Dedifferentiated amniotic fluid mesenchymal stem cell (primary cell): Measurements from ENCODE around the gene B4GALT7.

Experiments
- DNase-seq: peaks from one replicate; pipeline ENCODE4 v3.0.0-alpha.2; 2016; ENCODE audit errors: extremely low spot score

The B4GALT7 gene

GRCh38 chr5:177593511-177593910 is 6.4 kb upstream of the B4GALT7 start:
- no peak for DNase-seq

DNA sequence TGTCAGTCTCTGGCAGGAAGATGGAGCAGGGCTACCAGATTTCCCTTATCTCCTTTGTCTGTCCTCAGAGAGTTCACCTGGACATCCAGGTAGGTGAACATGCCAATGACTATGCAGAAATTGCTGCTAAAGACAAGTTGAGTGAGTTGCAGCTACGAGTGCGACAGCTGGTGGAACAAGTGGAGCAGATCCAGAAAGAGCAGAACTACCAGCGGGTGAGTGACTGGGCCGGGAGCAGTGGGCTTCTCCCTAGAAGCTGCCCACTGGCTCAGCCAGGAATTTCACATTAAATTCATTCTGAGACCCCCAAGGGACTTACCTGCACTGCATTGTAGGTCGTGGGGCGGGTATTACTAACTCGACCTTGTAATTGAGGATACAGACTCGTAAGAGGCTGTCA is 5.9 kb upstream of the B4GALT7 start:
- DNase-seq, result no peak

DNA sequence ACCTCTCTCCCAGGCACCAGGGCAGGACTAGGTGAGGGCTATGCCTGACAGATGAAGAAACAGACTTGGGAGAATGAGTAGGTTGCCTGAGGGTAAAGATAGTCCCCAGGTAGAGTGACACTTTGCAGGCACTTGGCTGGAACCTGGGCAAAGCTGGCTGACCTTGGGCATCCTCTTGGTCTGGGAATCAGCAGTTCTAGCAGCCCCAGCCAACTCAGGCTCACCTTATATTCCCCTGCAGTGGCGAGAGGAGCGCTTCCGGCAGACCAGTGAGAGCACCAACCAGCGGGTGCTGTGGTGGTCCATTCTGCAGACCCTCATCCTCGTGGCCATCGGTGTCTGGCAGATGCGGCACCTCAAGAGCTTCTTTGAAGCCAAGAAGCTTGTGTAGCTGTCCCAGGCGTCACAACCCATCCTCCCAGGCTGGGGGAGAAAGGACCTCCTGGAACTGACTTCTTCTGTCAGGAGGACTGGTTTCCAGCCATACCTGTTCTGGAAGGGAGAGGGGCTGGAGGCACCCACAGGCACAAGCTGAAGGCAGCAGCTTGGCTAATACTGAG is 4.8 kb upstream of the B4GALT7 start:
- DNase-seq, result no peak

- no peak for DNase-seq
Observed at GRCh38 chr5:177595991-177596774, 3.7 kb upstream of the B4GALT7 start.

DNA sequence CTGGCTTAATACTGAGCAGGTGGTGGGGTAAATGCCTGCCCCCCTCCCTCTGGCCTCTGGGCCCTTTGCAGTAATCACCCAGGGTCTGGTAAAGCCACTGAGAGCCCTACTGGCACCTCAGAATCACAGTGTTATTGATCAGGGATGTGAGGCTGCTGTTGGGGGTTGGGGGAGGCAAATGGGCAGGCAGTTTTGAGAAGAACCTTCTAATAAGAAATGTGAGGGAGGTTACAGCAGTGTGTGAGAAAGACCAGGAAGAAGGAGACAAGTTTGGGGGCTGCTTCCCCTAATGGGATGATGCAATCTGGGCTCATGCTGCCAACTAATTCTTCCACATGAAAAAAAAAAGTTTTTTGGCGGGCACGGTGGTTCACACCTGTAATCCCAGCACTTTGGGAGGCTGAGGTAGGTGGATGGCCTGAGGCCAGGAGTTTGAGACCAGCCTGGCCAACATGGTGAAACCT is 3.1 kb upstream of the B4GALT7 start:
- no peak for DNase-seq

- no peak for DNase-seq
Observed at GRCh38 chr5:177598477-177598876, 1.5 kb upstream of the B4GALT7 start.

DNA sequence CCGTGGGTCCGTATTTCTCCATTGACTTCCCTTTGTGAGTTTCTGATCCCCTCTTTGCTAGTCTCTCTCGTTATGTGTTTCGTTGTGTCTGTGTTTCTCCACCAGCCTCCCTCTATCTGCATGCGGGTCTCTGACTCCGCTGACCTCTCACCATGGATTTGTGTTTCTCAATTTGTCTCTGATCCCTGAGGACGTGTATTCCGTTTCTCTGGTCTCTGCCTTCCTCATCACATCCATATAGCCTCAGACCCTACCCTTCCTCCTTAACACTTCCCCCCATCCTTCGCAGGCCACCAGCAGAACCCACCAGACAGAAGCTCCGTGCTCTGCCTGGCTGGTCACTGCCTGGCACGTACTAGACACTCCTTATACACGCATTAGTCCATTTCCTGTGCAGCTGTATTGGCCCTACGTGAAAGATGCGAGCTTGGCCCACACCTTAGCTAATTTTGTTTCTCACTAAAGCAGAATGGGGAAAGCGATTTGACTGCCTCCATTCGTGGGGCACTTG is 631 bp downstream of the B4GALT7 start:
- DNase-seq, result no peak

- no peak for DNase-seq
Observed at GRCh38 chr5:177601126-177601525, 1.2 kb downstream of the B4GALT7 start.

DNA sequence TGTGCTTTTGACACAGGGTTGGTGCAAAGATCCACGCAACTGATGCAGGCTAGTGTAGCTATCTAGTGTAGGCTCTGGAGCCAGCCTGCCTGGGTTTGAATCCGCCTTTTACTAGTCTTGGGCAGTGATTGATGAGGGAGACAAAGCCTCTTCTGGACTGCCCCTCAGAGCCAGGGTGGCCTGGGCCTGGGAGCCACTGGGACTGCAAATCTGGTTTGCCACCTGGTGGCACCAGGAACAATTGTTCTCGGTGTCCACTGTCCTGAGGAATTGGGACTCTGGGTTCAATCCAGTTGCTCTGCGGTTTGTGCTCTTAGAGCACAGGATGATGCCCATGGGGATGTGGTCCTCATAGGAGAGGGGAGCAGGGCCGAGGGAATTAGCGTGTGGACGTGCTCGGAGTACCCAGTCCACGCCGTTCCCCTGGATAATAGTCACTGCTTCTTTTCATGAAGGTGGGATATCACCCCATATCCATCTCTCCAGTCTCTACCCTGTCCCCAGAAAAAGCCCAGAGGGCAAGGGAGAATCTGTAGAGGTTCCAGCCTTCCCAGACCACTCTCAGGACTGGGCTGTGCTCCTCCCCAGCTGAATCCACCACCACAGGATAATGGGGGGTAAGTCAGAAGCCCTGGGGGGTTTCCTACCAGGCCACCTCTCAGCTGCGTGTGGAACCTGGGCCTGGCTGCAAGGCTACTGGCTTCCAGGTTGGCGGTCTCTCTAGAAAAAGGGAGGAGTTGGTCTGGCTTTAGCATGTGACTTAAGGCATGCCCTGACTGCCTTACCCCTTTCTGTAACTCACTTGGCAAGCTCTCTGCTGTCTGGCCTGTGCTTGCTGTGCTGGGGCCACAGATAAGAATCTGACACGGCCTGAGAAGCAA is 1.9 kb downstream of the B4GALT7 start:
- no peak for DNase-seq

DNA sequence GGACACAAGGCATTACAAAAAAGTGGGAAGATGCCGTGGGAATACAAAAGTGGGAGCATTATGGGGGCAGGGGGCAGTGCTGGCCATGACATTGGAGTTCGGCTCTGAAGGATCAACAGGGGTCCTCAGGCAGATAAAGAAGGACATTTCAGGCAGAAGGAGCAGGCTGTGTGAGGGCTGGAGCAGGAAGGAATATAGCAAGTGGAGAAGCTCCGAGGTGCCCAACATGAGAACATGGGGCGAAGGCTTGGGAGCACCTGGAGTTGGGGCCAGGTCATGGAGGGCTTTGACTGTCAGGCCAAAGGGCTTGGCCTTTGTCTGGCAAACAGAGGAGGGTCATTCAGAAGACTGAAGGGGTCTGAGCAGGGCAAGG is 2.5 kb downstream of the B4GALT7 start:
- no peak for DNase-seq

DNA sequence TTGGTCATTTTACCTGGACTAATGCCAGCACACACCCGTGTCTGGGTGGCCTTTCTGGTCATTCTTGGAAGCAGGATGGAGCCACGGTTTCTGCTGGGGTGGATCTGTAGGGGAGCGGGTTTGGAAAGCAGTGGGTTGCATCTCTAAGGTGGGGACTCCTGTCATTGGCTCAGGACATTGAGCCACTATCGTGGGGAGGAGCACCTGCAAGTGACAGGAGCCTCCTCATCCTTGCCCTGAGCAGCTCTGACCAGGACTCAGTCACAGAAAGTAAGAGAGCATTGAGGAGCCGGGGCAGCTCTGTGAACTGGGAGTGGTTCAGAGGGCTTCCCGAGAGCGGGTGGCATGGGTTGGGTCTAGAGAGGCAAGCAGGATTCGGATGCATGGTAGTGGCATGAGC is 3.7 kb downstream of the B4GALT7 start:
- DNase-seq, result no peak

DNA sequence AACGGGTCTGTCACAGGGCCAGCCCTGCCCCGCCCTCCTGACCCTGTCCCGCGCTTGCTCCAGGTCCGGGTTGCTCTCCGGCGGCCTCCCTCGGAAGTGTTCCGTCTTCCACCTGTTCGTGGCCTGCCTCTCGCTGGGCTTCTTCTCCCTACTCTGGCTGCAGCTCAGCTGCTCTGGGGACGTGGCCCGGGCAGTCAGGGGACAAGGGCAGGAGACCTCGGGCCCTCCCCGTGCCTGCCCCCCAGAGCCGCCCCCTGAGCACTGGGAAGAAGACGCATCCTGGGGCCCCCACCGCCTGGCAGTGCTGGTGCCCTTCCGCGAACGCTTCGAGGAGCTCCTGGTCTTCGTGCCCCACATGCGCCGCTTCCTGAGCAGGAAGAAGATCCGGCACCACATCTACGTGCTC is 4.2 kb downstream of the B4GALT7 start:
- no peak for DNase-seq

DNA sequence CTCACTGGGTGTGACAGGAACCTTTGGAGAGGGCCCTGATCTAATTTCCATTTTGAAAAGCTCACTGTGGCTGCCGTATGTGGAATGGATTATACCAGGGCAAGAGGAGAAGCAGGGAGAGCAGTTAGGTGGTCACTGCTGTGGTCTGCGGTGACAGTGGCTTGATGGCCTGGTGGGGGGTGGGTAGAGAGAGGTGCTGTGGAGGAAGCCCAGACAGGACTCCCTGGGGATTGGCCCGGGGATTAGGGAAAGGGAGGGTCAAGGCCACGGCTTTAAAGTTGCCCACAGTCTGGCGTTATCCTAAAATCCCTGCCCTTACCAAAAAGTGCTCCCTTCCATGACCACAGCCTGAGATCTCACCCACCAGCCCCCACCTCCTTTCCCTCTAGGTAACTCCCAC is 4.7 kb downstream of the B4GALT7 start:
- no peak for DNase-seq

DNA sequence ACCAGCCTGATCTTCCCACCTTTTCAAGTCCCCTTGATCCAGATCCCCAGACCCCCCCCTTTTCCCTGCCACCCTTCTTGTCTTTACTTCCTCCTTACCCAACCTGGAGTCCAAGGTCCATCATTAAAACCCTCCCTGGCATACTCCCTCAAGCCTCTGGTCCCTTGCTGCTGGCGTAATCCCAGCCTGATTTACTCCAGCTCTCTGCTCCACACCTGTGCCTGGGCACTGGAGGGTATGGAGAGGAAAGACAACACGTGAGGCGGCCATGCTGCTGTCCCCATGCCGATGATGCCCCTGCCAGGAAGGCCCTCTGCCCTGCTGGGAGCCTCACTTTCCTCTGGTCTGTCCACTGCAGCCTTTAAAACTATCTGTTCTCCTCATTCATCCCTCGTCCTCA is 5.1 kb downstream of the B4GALT7 start:
- no peak for DNase-seq

GRCh38 chr5:177605667-177606066 is 5.7 kb downstream of the B4GALT7 start:
- DNase-seq, result no peak

DNA sequence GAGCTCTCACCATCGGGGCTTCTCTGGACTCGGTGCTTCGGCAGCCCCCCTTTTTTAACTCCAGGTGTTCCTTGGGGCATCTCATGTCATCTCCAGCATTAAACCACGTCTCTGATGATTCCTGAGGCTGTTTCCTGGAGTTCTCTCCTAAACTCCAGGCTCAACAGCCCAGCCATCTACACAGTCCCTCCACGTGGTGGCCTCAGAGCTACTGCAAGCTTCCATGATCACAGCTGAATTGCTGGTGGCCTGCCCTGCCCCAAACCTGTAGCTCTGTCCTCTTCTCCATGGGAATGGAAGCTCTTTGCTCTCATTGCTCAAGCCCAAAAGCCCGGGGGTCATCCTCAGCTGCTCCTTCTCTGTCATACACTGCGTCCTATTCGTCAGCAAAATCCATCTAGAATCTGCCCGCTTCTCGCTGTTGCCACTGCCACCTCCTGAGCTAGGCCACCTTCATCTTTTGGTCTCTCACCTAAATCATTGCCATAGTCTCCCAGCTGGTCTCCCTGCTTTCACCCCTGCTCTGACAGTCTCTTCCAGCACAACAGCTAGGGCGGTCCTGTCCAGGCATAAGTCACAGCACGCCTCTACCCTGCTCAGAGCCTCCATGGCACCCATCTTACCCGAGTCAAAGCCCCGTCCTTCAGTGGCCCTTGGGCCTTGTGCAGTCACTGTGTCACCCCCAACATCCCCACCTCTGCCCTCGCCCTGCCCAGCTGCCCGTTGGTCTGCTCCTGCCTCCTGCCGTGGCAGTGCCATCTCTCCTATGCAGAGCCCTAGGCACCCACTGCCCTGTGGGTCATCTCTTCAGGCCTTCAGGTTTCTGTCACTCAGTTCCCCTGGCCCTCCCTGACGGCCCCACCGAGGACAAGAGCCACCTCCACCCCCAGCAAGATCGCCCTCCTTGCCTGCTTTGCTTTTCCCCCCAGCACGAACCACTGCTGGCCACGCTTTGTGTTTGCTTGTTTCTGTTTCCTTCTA is 6.4 kb downstream of the B4GALT7 start:
- DNase-seq, result no peak

- DNase-seq, result no peak
Observed at GRCh38 chr5:177607115-177607451, 7.2 kb downstream of the B4GALT7 start.

DNA sequence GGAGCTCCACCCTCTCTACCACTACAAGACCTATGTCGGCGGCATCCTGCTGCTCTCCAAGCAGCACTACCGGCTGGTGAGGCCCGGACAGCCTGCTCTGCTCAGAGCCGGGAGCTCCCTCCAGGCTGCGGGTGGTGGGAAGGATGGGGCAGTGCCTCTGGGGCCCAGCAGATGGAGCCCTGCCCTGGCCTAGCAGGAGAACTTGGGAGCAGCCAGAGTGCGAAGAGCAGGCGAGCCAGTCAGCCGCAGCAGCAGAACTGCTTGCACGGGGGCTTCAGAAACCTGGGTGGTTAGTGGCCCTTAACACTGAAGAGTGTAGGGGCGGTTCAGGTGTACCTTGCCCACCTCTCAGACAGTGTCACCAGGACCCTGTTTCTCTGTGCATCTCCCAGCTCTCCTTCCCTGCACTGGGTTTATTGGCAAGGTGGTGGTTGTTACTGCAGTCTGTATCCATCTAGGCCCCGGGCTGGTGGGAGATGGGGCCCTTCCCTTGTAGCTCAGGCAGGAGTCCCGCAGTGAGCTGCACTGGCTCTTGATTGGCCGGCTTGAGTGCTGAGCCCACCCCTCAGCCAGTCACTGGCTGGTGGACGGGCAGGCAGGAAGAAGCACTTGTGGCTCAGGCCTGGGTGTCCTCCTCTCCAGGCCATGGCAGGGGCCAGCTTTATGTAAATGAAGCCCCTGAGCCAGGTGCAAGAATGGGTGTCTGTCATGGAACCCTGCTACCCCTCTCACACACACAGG is 7.7 kb downstream of the B4GALT7 start:
- peak; percentile 52 for DNase-seq

- DNase-seq, result no peak
Observed at GRCh38 chr5:177608243-177609075, 8.5 kb downstream of the B4GALT7 start.
